Large intestine (tissue), 3 donors: ENCODE measurements around the gene KRTAP5-6. TPM values are rescaled to one million over a fixed set of nuclear protein-coding genes. Genes with fewer than 3 reads are reported as not detected.

Source experiments
- DNase-seq, 2 donors: peaks; one replicate each; pipeline versions ENCODE4 v3.0.0 to v3.0.0-alpha.2; 2013
- H3K27ac ChIP-seq: one replicate; pipeline ENCODE4 v1.5.1; 2013; ENCODE audit warnings: low read length
- H3K27me3 ChIP-seq: 2 replicates; pipeline ENCODE4 v1.6.1; 2013; ENCODE audit warnings: low read length; ENCODE audit not compliant: control insufficient read depth, insufficient read depth
- H3K36me3 ChIP-seq: 2 replicates; pipeline ENCODE4 v1.6.1; 2013; ENCODE audit warnings: low read length; ENCODE audit not compliant: control insufficient read depth, insufficient read depth
- H3K4me1 ChIP-seq: one replicate; pipeline ENCODE4 v1.6.1; 2013; ENCODE audit warnings: low read length; ENCODE audit not compliant: control insufficient read depth, insufficient read depth
- H3K4me3 ChIP-seq: one replicate; pipeline ENCODE4 v1.5.1; 2013; ENCODE audit warnings: low read length
- H3K9me3 ChIP-seq: one replicate; pipeline ENCODE4 v1.6.1; 2013; ENCODE audit warnings: mild to moderate bottlenecking, low read depth, low read length, moderate library complexity; ENCODE audit not compliant: control insufficient read depth
- WGBS: methylation state at CpG from one replicate; pipeline ENCODE4 v1.1.5; 2013; ENCODE audit warnings: low lambda C conversion rate; ENCODE audit not compliant: insufficient coverage; 5-methylcytosine and 5-hydroxymethylcytosine counted together
- polyA plus RNA-seq: library from polyadenylated mRNA; unstranded; fragments of 120-200 nt; gene quantifications from one replicate; pipeline ENCODE4 v1.2.1, GENCODE V29; 2013

Gene KRTAP5-6
- polyA plus RNA-seq, 1 donor = not detected

- H3K9me3 ChIP-seq = peaks cover 4% of the 10 kb centered on the region
- H3K4me3 ChIP-seq = no peak overlapping the region
- no peak for DNase-seq
- no CpG with 5 or more reads among the region's 17 CpGs for WGBS
- no peaks in the 10 kb centered on the region for H3K4me1 ChIP-seq
- no peak overlapping the region for H3K27ac ChIP-seq
- no peaks in the 10 kb centered on the region for H3K36me3 ChIP-seq
- peaks cover 16% of the 10 kb centered on the region for H3K27me3 ChIP-seq
These were observed 9.8 kb downstream of the KRTAP5-6 start for GRCh38 chr11:1706634-1707400.

DNA sequence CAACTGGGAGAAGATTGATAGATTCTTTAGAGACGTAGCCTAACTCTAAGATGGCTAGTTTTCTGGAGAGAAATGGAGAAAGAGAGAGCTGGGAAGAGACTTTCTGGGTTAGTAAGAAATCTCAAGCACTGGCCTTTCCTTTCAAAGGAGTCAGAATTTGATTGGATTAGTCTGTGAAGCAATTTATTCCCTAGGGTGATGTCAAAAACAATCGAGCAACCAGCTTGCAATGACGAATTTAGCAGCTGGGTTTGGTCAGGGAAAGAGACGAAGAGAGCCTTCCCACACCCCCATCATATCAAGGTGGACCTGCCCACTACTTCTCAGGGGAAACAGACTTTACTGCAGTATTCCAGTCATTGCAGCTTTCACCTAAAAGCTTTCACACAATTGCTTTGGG is 10.8 kb downstream of the KRTAP5-6 start:
- H3K4me3 ChIP-seq = no peak overlapping the region
- H3K27ac ChIP-seq = no peak overlapping the region
- H3K4me1 ChIP-seq = no peaks in the 10 kb centered on the region
- H3K9me3 ChIP-seq = peaks cover 4% of the 10 kb centered on the region
- no peak for DNase-seq
- peaks cover 16% of the 10 kb centered on the region for H3K27me3 ChIP-seq
- no CpG with 5 or more reads among the region's 4 CpGs for WGBS
- no peaks in the 10 kb centered on the region for H3K36me3 ChIP-seq

DNA sequence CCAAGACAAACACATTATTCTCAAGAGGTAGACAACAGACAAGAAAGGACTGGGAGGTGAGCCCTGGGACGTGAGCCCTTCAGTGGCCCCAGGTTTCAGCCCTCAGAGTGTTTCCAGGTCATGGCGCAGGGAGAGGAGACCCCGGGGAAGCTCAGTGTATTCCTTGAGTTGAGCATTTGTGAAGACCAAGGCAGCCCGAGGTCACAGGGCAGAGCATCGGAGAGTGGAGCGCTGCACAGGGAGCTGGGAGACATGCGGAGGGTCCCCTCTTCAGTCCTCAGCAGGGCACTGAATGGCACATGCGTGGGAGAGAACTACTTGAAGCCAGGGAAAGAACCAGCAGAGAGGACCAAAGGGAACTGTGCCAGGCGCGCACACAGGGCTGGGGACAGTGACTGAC is 11.7 kb downstream of the KRTAP5-6 start:
- no peaks in the 10 kb centered on the region for H3K4me1 ChIP-seq
- no peak overlapping the region for H3K27ac ChIP-seq
- H3K4me3 ChIP-seq = no peak overlapping the region
- DNase-seq = no peak
- H3K9me3 ChIP-seq = peaks cover 4% of the 10 kb centered on the region
- H3K36me3 ChIP-seq = no peaks in the 10 kb centered on the region
- WGBS = 90% methylated on average over 2 of the region's 10 CpGs
- peaks cover 16% of the 10 kb centered on the region for H3K27me3 ChIP-seq

- H3K27me3 ChIP-seq = peaks cover 3% of the 10 kb centered on the region
- WGBS = 80% methylated on average over 3 of the region's 24 CpGs
- H3K9me3 ChIP-seq = no peaks in the 10 kb centered on the region
- DNase-seq = no peak
- no peaks in the 10 kb centered on the region for H3K36me3 ChIP-seq
- H3K4me1 ChIP-seq = no peaks in the 10 kb centered on the region
- no peak overlapping the region for H3K4me3 ChIP-seq
- no peak overlapping the region for H3K27ac ChIP-seq
These were observed 18.2 kb downstream of the KRTAP5-6 start for GRCh38 chr11:1714908-1715885.

DNA sequence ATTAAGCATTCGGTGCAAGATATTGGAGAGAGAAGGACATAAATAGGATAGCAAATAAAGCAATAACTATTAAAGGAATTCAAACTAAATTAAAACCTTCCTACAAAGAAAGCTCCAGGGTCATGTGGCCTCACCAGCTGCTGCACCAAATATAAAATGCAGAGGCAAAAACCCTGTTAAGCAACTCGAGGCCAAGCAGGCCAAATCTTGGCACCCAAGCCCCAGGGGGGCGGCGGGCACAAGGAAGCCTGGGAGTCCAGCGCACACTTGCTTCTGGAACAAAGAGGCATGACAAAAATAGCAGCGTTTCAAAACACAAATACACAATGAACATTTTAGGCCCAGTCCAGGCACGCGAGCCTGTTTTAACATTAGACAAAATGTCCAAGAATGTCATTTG is 20.8 kb downstream of the KRTAP5-6 start:
- no peaks in the 10 kb centered on the region for H3K36me3 ChIP-seq
- WGBS = 80% methylated on average over 1 of the region's 8 CpGs
- no peaks in the 10 kb centered on the region for H3K4me1 ChIP-seq
- H3K27ac ChIP-seq = no peak overlapping the region
- H3K27me3 ChIP-seq = no peaks in the 10 kb centered on the region
- DNase-seq = no peak
- H3K4me3 ChIP-seq = no peak overlapping the region
- H3K9me3 ChIP-seq = no peaks in the 10 kb centered on the region

DNA sequence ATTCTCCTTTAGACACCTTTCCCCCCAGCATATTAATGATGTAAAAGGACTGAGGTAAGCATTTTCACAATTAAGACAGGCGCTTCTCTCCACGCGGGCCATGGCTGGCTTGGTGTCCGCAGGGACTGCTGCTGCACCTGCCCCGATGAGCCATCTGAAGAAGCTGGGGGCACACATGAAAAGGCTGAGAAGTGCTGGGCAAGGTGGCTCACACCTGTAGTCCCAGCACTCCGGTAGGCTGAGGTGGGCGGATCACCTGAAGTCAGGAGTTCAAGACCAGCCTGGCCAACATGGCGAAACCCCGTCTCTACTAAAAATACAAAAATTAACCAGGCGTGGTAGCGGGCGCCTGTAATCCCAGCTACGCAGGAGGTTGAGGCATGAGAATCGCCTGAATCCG is 21.3 kb downstream of the KRTAP5-6 start:
- H3K4me3 ChIP-seq = no peak overlapping the region
- no peaks in the 10 kb centered on the region for H3K9me3 ChIP-seq
- H3K36me3 ChIP-seq = no peaks in the 10 kb centered on the region
- no peak overlapping the region for H3K27ac ChIP-seq
- no peaks in the 10 kb centered on the region for H3K27me3 ChIP-seq
- no peaks in the 10 kb centered on the region for H3K4me1 ChIP-seq
- no peak for DNase-seq
- 77% methylated on average over 3 of the region's 15 CpGs for WGBS

GRCh38 chr11:1719781-1720180 is 22.8 kb downstream of the KRTAP5-6 start:
- H3K27me3 ChIP-seq = no peaks in the 10 kb centered on the region
- H3K9me3 ChIP-seq = no peaks in the 10 kb centered on the region
- no peaks in the 10 kb centered on the region for H3K36me3 ChIP-seq
- 79% methylated on average over 5 of the region's 8 CpGs for WGBS
- no peak for DNase-seq
- no peaks in the 10 kb centered on the region for H3K4me1 ChIP-seq
- H3K27ac ChIP-seq = no peak overlapping the region
- H3K4me3 ChIP-seq = no peak overlapping the region

- no peak overlapping the region for H3K4me3 ChIP-seq
- no peak overlapping the region for H3K27ac ChIP-seq
- H3K27me3 ChIP-seq = peaks cover 23% of the 10 kb centered on the region
- H3K36me3 ChIP-seq = no peaks in the 10 kb centered on the region
- no peaks in the 10 kb centered on the region for H3K9me3 ChIP-seq
- no peak for DNase-seq
- no peaks in the 10 kb centered on the region for H3K4me1 ChIP-seq
- WGBS = 80% methylated on average over 2 of the region's 11 CpGs
These were observed 30.2 kb downstream of the KRTAP5-6 start for GRCh38 chr11:1727096-1727690.

DNA sequence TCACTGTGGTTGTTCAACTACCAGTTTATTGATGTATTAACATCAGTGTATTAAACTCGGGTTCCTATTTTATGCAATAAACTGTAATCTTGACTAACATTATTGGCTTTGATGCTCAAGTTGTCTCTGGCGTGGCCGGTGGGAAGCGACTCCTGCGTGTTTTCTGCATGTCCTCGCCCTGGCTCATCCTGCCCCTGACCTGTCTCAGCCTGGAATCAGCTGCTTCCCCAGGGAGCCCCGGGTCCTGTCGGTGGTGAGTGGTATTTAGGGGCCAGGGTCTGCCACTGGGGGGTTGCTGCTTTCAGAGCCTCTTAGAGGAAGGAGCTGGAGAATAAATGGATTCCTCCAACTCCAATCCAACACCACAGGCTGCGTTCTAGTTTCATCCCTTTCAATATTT is 30.9 kb downstream of the KRTAP5-6 start:
- H3K27me3 ChIP-seq = peaks cover 28% of the 10 kb centered on the region
- no peaks in the 10 kb centered on the region for H3K36me3 ChIP-seq
- no peaks in the 10 kb centered on the region for H3K4me1 ChIP-seq
- no peak for DNase-seq
- H3K9me3 ChIP-seq = no peaks in the 10 kb centered on the region
- WGBS = 100% methylated on average over 1 of the region's 9 CpGs
- no peak overlapping the region for H3K4me3 ChIP-seq
- H3K27ac ChIP-seq = no peak overlapping the region

DNA sequence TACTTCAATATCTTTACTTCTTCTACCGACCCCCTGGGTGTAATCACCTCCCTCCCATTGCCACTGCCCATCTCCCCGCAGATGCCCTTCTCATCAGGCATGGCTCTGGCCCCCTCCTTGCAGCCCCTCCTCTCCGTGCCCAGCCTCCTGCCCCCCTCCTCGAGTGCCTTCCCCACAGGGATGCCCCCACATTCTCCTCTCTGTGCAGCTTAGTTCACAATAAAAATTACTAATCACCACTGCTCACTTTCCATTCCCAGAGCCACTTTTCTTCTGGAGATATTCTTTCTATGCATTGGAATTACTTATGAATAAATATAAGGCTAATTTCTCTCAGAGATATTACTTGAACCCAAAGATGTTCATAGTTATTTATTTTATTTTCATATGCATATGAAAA is 31.3 kb downstream of the KRTAP5-6 start:
- Histone ChIP-seq H3K27me3 (peaks cover 29% of the 10 kb centered on the region), H3K27ac (no peak overlapping the region), H3K9me3 (no peaks in the 10 kb centered on the region), H3K4me3 (no peak overlapping the region), H3K4me1 (no peaks in the 10 kb centered on the region), H3K36me3 (no peaks in the 10 kb centered on the region)
- no peak for DNase-seq
- 61% methylated on average over 2 of the region's 4 CpGs for WGBS
